HG02588 (cell line): ENCODE measurements around the gene CREB3L2.

Experiments
- ATAC-seq: cut with Tn5 transposase; IDR thresholded peaks from one replicate; pipeline ENCODE4 v1.9.1; 2021; ENCODE audit warnings: mild to moderate bottlenecking, moderate library complexity; ENCODE audit not compliant: unreplicated experiment

The CREB3L2 gene

GRCh38 chr7:137878333-137878961 lies 123.4 kb downstream of the CREB3L2 start:
- no peak for ATAC-seq

- ATAC-seq = no peak
Measured at GRCh38 chr7:137877027-137877675, 124.7 kb downstream of the CREB3L2 start.

- ATAC-seq = no peak
Measured at GRCh38 chr7:137875746-137876145, 126.1 kb downstream of the CREB3L2 start.

DNA sequence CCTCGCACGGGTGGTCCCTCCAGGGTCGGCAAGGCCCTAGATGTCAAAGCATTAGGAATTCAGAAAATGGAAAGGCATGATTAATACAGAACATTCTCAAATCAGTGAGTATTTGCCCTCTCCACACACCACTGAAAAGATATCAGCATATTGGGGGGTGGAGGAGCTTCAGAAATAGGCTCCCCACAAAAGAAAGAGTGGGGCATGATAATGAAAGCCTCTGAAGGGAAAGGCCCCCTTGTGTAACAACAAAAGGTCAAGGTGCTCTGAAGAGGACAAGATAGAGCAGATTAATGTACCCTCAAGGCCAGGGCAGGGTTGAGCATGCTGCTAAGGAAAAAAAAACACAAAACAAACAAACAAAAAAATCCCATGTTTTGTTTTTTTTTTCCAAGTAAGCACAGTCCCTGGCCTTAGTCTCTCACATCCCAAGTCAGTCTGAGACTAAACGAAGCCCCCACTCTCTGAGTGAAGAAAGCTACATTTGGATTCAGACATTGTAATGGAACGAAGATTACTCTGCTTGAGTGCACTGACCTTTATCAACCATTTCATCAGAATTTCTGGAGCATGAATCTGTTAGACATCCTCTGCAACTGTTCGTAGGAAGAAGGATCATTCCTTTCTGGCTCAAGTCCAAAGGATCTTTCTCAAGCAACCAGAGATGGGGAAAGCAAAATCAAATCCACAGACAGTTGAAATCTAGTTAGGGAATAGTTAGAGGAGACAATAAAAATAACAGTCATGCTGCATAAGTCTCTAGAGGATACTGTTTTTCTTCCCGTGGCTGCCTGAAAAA lies 127.7 kb downstream of the CREB3L2 start:
- no peak for ATAC-seq

DNA sequence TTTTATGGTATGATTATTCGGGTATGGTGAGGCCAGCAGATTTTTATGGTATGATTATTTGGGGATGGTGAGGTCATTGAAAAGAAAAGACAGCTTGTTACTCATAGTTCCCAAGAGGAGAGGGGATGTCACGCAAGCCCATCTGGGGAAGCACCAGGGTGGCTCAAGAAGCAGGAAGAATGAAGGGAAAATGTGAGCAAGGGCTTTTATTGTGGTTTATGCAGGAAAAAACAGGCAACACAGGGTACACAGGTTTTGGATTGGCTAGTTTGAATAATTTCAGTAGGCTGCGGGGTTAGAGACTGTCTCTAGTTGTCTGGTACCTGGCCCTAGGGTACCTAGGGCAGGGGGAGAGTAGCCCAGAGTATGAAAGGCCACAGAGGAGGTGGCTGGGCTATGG lies 128.4 kb downstream of the CREB3L2 start:
- no peak for ATAC-seq

DNA sequence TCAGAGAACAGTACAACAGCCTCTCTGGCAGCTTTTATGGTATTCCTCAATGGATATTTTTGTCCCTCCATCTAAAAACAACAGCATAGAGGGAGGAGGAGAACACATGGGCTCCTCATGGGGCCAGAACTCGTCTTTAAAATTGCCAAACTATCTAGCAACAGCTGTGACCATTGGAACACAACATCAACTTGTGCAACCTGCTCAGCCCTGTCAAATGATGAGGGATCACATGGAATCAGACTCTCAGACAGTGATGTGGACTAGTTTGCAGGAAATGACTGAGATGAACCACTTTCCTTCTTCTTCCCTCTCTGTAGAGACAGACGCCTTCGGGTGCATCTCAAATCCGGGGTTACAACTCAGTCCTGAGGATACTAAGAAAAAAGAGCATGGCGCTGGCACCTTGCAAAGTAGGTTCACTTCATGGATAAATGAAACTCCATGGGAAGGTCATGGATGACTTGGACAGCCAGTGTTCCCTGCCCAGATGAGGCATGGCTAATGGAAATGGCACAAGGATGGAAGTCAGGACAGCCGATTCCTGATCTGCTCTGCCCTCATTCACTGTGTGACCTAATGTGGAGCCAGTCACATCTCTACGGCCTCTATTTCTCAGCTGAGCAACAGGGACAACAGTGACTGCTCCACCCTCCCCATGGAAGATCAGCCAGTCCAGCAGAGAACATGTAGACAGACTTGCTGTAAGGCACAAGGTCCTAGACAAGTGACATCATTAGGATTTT lies 130.5 kb downstream of the CREB3L2 start:
- no peak for ATAC-seq

DNA sequence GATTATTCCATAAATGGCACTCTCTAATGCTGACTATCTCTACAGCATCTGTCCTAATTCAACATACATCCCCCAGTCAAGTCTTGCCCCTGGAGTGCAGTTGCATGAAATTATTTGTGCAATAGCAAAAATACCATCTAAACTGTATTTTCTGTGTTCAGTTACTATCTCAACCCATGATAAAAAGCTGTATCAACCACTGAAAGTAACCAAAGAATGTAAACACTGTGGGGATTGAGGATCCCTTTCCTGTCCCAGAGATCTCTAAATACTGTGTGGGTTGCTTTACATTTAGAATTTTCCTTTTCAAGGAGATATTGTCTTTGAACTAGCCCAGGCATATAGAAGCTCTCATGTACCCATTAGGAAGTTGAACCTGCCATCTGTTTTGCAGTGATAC lies 131.2 kb downstream of the CREB3L2 start:
- ATAC-seq = no peak

- no peak for ATAC-seq
Measured at GRCh38 chr7:137870078-137870477, 131.8 kb downstream of the CREB3L2 start.

DNA sequence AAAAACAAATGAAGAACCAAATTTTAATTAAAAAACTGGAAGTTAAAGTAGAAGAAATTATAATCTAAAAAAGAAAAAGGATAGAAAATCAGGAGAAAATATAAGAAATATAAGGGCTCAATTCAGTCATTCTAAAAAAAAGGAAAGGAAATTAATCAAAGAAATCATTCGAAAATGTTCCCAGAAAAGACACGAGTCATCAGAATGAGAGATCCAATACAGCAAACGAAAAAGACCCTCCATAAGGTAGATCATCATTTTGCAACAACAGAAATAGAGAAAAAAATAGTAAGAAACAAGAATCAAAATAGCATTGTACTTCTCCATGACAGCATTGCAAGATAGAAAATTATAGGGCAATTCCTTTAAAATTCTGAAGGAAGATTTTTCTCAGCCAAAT lies 132.6 kb downstream of the CREB3L2 start:
- ATAC-seq = no peak

DNA sequence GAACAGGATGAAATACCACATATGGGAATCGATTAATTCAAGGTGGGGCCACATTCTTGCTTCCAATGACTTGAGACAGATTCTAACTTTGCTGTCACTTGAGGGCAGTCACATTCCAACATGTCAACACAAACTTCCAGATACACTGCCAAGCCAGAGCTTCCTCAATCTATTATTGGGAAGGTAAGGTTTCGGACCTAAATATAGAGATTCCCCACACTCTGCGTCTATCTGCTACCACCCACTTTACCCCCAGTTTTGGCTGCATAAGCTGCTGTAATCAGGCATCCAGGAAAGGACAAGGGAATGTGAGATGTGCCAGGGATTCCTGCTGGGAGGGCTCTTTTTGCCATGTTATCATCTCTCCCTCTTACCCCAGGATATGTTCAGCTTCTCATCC lies 134.6 kb downstream of the CREB3L2 start:
- no peak for ATAC-seq

DNA sequence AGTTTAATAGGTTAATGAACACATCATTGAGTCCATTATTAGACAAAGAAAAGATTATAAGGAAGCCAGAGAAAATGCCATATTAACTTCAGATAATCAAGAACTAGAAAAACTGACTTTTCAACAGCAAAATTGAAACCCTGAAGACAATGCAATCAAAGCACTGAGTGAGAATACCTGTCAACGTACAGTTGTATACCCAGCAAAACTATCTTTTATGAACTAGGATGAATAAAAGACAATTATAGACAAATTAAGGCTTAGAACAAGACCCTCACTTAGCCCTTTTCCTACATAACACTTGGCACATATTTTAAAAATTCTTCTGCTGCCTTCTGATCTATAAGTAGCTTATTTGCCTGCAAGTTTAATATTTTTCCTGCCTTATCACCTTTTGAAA lies 136.1 kb downstream of the CREB3L2 start:
- no peak for ATAC-seq

GRCh38 chr7:137862964-137863363 lies 138.9 kb downstream of the CREB3L2 start:
- ATAC-seq = no peak

GRCh38 chr7:137862358-137862757 lies 139.5 kb downstream of the CREB3L2 start:
- ATAC-seq = no peak

DNA sequence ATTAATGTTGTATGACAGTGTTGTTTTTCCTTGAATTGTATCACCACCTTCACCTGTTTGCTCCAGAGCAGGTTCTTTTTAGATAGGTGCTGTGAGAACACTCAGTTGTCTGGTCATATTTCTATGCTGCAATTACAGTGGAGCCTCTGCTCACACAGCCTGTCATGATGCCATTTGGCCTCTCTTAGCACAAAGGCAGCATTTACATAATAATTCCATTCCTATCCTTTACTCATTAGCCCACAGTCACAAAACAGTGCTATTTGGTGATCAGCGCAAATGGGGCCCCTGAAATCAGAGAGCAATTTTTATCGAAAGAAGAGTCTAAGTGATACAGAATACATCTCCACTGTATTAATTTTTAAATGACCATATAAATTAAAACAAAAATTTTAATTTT lies 141.3 kb downstream of the CREB3L2 start:
- no peak for ATAC-seq

- ATAC-seq = no peak
Measured at GRCh38 chr7:137853053-137853452, 148.8 kb downstream of the CREB3L2 start.

DNA sequence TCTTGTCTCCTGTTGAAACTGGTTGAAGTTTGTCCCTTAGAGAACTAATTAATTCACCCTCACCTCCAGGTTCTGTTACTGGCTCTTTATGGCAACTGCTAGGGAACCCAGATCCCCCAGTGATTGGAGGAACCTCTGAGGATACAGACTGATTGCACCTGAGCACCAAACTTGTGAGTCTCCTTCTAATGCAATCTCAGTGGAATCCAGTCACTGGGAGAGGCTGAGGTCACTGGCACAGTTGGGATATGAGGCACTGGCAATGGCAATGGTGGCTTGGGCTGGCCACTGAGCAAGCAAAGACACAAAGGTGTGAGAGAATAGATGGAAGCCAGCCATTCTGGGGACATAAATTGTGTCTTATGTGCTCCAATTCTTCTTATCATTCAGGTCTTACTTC lies 149.8 kb downstream of the CREB3L2 start:
- ATAC-seq = no peak

DNA sequence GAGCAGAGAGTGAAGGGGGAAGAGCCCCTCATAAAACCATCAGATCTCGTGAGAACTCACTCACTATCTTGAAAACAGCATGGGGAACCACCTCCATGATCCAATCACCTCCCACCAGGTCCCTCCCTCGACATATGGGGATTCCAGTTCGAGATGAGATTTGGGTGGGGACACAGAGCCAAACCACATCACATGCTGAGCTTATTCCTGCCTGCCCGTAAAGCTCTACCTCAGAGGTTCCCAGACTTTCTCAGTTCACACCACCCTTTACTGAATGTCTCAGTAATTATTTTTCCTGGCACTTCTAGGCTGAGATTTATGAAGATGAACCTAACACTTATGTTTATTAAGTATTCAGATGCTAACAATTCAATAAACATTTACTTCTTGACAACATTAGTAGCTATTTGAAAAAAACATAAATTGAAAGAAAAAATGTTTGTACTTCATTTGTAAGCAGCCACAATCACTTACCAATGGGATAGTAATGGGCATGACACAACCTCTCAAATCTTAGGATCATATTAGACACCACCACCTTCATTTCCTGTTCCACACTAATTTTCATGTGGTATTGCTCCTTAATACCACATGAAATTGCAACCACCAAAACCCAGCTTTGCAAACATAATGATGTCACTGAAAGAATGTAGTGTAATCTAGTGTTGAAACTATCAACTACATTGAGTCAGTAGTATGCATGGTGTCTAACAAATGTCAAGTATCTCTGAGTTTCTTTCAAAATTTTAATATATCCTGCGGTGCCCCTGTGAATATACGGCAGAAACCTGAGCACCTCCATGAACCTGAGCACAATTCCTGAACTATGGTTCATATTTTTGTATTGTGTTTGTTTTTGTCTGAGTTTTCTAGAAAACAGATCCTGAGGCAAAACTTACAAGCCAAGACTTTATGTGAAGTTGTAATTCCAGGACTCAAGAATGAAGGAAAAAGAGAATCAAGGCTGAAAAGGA lies 150.6 kb downstream of the CREB3L2 start:
- no peak for ATAC-seq

DNA sequence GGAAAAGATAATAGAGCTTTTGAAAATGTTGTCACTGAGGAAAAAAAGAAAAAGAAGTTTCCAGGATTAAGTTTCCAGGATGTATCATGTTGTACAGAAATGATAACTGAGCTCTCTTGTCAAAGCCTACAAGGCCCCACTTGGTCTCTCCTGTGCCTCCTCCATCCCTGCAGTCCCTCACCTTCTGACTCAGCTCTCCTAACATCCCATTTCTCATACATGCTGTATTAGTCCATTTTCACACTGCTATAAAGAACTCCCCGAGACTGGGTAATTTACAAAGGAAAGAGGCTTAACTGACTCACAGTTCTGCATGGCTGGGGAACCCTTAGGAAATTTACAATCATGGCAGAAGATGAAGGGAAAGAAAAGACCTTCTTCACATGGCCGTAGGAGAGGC lies 151.3 kb downstream of the CREB3L2 start:
- ATAC-seq = no peak

DNA sequence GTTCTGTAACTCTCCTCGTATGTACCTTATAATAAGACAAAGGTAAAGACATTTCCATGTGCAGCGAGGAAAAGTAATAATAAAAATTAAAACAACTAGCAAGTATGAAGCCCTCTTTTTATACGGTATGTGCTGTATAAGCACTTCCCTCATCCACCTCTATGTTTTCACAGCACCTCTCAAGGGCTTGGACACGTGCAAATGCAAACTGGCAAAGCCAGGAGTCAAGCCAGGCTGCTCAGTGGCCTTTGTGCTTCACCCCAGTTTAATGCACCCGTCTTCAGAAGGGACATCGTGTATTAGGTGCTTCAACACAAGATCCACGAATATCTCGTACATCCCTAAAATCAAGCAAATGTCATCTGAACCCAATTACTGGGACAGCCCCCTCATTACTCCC lies 153.8 kb downstream of the CREB3L2 start:
- no peak for ATAC-seq

- no peak for ATAC-seq
Measured at GRCh38 chr7:137847568-137848050, 154.3 kb downstream of the CREB3L2 start.
